DMS53 treated with DMSO at 0.1 percent for 48 hours (cell line): Measurements from ENCODE around the gene PPP2R5A.
A peak's percentile ranks its signal among the peaks of the same experiment; 100 is the strongest.
"Not testable (repeated sequence)": the region's sequence is repeated elsewhere in the genome, so short reads cannot be mapped to it uniquely, and the experiment has no call there.

Experiments
- DNase-seq: peaks from one replicate; lab custom pipeline; 2025; ENCODE audit not compliant: unreplicated experiment; lab: John Stamatoyannopoulos, UW

Gene PPP2R5A

GRCh38 chr1:212294983-212295382 lies 9.8 kb downstream of the PPP2R5A start:
- DNase-seq, result no peak

- no peak for DNase-seq
These were observed 10.4 kb downstream of the PPP2R5A start for GRCh38 chr1:212295579-212295978.

GRCh38 chr1:212297338-212297737 lies 12.1 kb downstream of the PPP2R5A start:
- no peak for DNase-seq

- no peak for DNase-seq
These were observed 16.4 kb downstream of the PPP2R5A start for GRCh38 chr1:212301580-212301979.

GRCh38 chr1:212302745-212303383 lies 17.7 kb downstream of the PPP2R5A start:
- no peak for DNase-seq

- DNase-seq, result no peak
These were observed 20.1 kb downstream of the PPP2R5A start for GRCh38 chr1:212305342-212305741.

GRCh38 chr1:212305984-212306452 lies 20.8 kb downstream of the PPP2R5A start:
- not testable (repeated sequence) for DNase-seq

GRCh38 chr1:212309967-212310366 lies 24.8 kb downstream of the PPP2R5A start:
- no peak for DNase-seq

GRCh38 chr1:212310383-212310782 lies 25.2 kb downstream of the PPP2R5A start:
- no peak for DNase-seq

- no peak for DNase-seq
These were observed 26.8 kb downstream of the PPP2R5A start for GRCh38 chr1:212311836-212312497.

- DNase-seq, result no peak
These were observed 28.4 kb downstream of the PPP2R5A start for GRCh38 chr1:212313616-212314015.

- DNase-seq, result no peak
These were observed 30.0 kb downstream of the PPP2R5A start for GRCh38 chr1:212315184-212315583.

GRCh38 chr1:212315907-212316306 lies 30.7 kb downstream of the PPP2R5A start:
- peak; percentile 18 for DNase-seq

GRCh38 chr1:212317916-212318315 lies 32.7 kb downstream of the PPP2R5A start:
- DNase-seq, result no peak

GRCh38 chr1:212321031-212321430 lies 35.8 kb downstream of the PPP2R5A start:
- not testable (repeated sequence) for DNase-seq

- DNase-seq, result no peak
These were observed 37.9 kb downstream of the PPP2R5A start for GRCh38 chr1:212323066-212323465.

GRCh38 chr1:212326541-212326940 lies 41.3 kb downstream of the PPP2R5A start:
- DNase-seq, result no peak

GRCh38 chr1:212328248-212328647 lies 43.0 kb downstream of the PPP2R5A start:
- no peak for DNase-seq

GRCh38 chr1:212329105-212329504 lies 43.9 kb downstream of the PPP2R5A start:
- no peak for DNase-seq

GRCh38 chr1:212341090-212341489 lies 55.9 kb downstream of the PPP2R5A start:
- no peak for DNase-seq

- DNase-seq, result no peak
These were observed 59.7 kb downstream of the PPP2R5A start for GRCh38 chr1:212344905-212345304.

GRCh38 chr1:212346601-212347000 lies 61.4 kb downstream of the PPP2R5A start:
- no peak for DNase-seq
